GM12878 (cell line): ENCODE measurements around the gene ZNF780A. TPM values are rescaled to one million over a fixed set of nuclear protein-coding genes. Genes with fewer than 3 reads are reported as not detected.
"Not testable (repeated sequence)": the region's sequence is repeated elsewhere in the genome, so short reads cannot be mapped to it uniquely, and the experiment has no call there.

Source experiments
- ATAC-seq: fragments of 200-7000 bp; cut with Tn5 transposase; 3 replicates; pipeline ENCODE4 v1.9.1; 2020; ENCODE audit warnings: mild to moderate bottlenecking, moderate library complexity
- BruUV-seq: library from RNA; stranded (reverse); fragments of 400-500 nt; replicated peaks from 2 replicates; lab custom pipeline; 2021; lab: Mats Ljungman, UMichigan
- CTCF ChIA-PET: fragments of 300-600 bp; sonication (Branson Sonifier 250); formaldehyde crosslinking; extraction: SDS; loops from one replicate; lab custom pipeline; 2021; ENCODE audit warnings: inconsistent platforms; lab: Yijun Ruan, JAX
- POLR2A ChIA-PET: fragments of 350-600 bp; formaldehyde crosslinking; extraction: SDS; loops from one replicate; lab custom pipeline; 2021; ENCODE audit warnings: inconsistent platforms; lab: Charles Lee
- RAD21 ChIA-PET: fragments of 300-600 bp; sonication (Branson Sonifier 250); formaldehyde crosslinking; loops from one replicate; lab custom pipeline; 2023; ENCODE audit warnings: antibody characterized with exemption; ENCODE audit not compliant: unreplicated experiment; lab: Charles Lee
- SMC1A ChIA-PET: fragments of 300-600 bp; sonication (Branson Sonifier 250); formaldehyde crosslinking; loops from one replicate; lab custom pipeline; 2023; ENCODE audit not compliant: unreplicated experiment, uncharacterized antibody; lab: Charles Lee
- DNase-seq: peaks from one replicate; pipeline ENCODE4 v3.0.0-alpha.2; 2011; ENCODE audit warnings: low read depth, low spot score
- FAIRE-seq: peaks from 3 replicates; lab custom pipeline; 2011; peaks lifted over from hg19 to GRCh38; lab: Jason Lieb, UNC
- H2AFZ ChIP-seq: 2 replicates; pipeline ENCODE4 v1.6.0; 2011; ENCODE audit warnings: low read depth, low read length, control low read depth; ENCODE audit not compliant: control insufficient read depth
- H3K27ac ChIP-seq: 2 replicates; pipeline ENCODE4 v1.5.1; 2011; ENCODE audit warnings: control low read depth; ENCODE audit not compliant: control insufficient read depth, insufficient read depth
- H3K27me3 ChIP-seq, 2 experiments: replicated peaks in 1 of 2; 2 replicates each; pipeline versions ENCODE4 v1.6.0 to v1.6.1; 2011; ENCODE audit warnings: low read length in 1 of 2; ENCODE audit not compliant: control insufficient read depth in 2 of 2, insufficient read depth in 2 of 2
- H3K36me3 ChIP-seq, 2 experiments: 2 replicates each; pipeline ENCODE4 v1.5.1; 2011; ENCODE audit warnings: low read length in 1 of 2; ENCODE audit not compliant: control insufficient read depth in 2 of 2, insufficient read depth in 2 of 2
- H3K4me1 ChIP-seq: 2 replicates; pipeline ENCODE4 v1.6.1; 2011; ENCODE audit warnings: mild to moderate bottlenecking, low read length, moderate library complexity, mixed read lengths; ENCODE audit not compliant: control insufficient read depth, insufficient read depth
- H3K4me2 ChIP-seq: 2 replicates; pipeline ENCODE4 v1.6.0; 2011; ENCODE audit warnings: control low read depth; ENCODE audit not compliant: control insufficient read depth, insufficient read depth
- H3K4me3 ChIP-seq: fragments of 200-600 bp; sonication (generic); 2 replicates; pipeline ENCODE4 v1.5.1; 2016
- H3K79me2 ChIP-seq: 2 replicates; pipeline ENCODE4 v1.6.0; 2011; ENCODE audit warnings: low read length; ENCODE audit not compliant: control insufficient read depth, insufficient read depth
- H3K9ac ChIP-seq: 2 replicates; pipeline ENCODE4 v1.8.0; 2011; ENCODE audit warnings: low read length, control low read depth, mixed read lengths; ENCODE audit not compliant: control insufficient read depth, insufficient read depth
- H3K9me3 ChIP-seq: replicated peaks from 3 replicates; pipeline ENCODE4 v1.5.1; 2011; ENCODE audit warnings: mild to moderate bottlenecking, low read length; ENCODE audit not compliant: control insufficient read depth, insufficient read depth
- H4K20me1 ChIP-seq: 2 replicates; pipeline ENCODE4 v1.6.0; 2011; ENCODE audit not compliant: control insufficient read depth, insufficient read depth
- CREM ChIP-seq: IDR thresholded peaks from 2 replicates; pipeline ENCODE4 v1.6.1; 2014; ENCODE audit warnings: antibody characterized with exemption, low read depth
- EED ChIP-seq: sonication (generic); IDR thresholded peaks from 2 replicates; pipeline ENCODE4 v1.6.1; 2016; ENCODE audit warnings: antibody characterized with exemption, low read depth
- ESRRA ChIP-seq: IDR thresholded peaks from 2 replicates; pipeline ENCODE4 v1.6.1; 2012; ENCODE audit warnings: mild to moderate bottlenecking, low read length, improper control_type of control experiment
- HDGF ChIP-seq: fragments of 450-650 bp; IDR thresholded peaks from 2 replicates; pipeline ENCODE4 v1.6.1; 2016; ENCODE audit warnings: antibody characterized with exemption
- IRF5 ChIP-seq: fragments of 450-650 bp; IDR thresholded peaks from 2 replicates; pipeline ENCODE4 v1.6.1; 2017; ENCODE audit warnings: borderline replicate concordance
- PBX3 ChIP-seq: IDR thresholded peaks from 2 replicates; pipeline ENCODE4 v1.6.1; 2011; ENCODE audit warnings: mild to moderate bottlenecking, low read depth, low read length, moderate library complexity; ENCODE audit not compliant: insufficient replicate concordance
- RAD21 ChIP-seq: IDR thresholded peaks from 2 replicates; pipeline ENCODE4 v1.6.1; 2011; ENCODE audit warnings: mild to moderate bottlenecking, low read depth, low read length, moderate library complexity; ENCODE audit not compliant: insufficient read depth
- ZNF384 ChIP-seq: IDR thresholded peaks from 2 replicates; pipeline ENCODE4 v1.6.1; 2012; ENCODE audit warnings: low read depth, mild to moderate bottlenecking, low read length, improper control_type of control experiment, borderline replicate concordance
- WGBS: methylation state at CpG from one replicate; pipeline ENCODE4 v1.1.6; 2016; ENCODE audit warnings: low lambda C conversion rate; ENCODE audit not compliant: insufficient replicate concordance, insufficient coverage; ENCODE audit errors: missing lambda C conversion rate; 5-methylcytosine and 5-hydroxymethylcytosine counted together
- in situ Hi-C: fragments of 300-500 bp; cut with MboI; formaldehyde crosslinking; loops from 9 replicates; pipeline ENCODE4 v1.14.3; 2018; ENCODE audit warnings: mixed read lengths
- intact Hi-C: fragments of 100-400 bp; cut with micrococcal nuclease; formaldehyde crosslinking; loops from one replicate; pipeline ENCODE4 v1.14.2; 2022; ENCODE audit not compliant: unreplicated experiment
- polyA plus RNA-seq, 11 experiments: library from polyadenylated mRNA; depleted of rRNA in 4 of 11; unstranded in 6 of 11; stranded (reverse) in 5 of 11; fragments of >200 nt; fragmentation: Nextera tagmentation in 4 of 11; fragmentation: Illumina TruSeq in 1 of 11; extraction: Ambion mirVana in 4 of 11; extraction: Trizol in 1 of 11; gene quantifications; 1 replicate in 1 of 11; 2 replicates in 10 of 11; pipeline versions ENCODE4 v1.2.1 to v1.2.3, GENCODE V29; 2011 to 2016; ENCODE audit warnings: inconsistent platforms in 2 of 11, missing spikeins in 2 of 11, low read depth in 1 of 11
- total RNA-seq, 4 experiments: library from RNA; depleted of rRNA in 3 of 4; stranded (reverse); fragments of >200 nt in 3 of 4; fragmentation: Illumina TruSeq in 1 of 4; extraction: Trizol in 1 of 4; gene quantifications; 2 replicates each; pipeline versions ENCODE4 v1.2.1 to v1.2.3, GENCODE V29; 2013 to 2021

Gene ZNF780A
- total and polyA plus RNA-seq, 10 of the 15 experiments (the other 5 are each of a cell fraction or from before 2014, with no cell fraction given) = 10.9 to 27.6 (median 17.6) TPM

GRCh38 chr19:40038047-40038446 is 52.7 kb downstream of the ZNF780A start:
- H3K27ac ChIP-seq, FAIRE-seq, H3K79me2 ChIP-seq, H3K27me3 ChIP-seq, H3K4me2 ChIP-seq, RAD21 ChIA-PET, CTCF ChIA-PET, H3K9ac ChIP-seq, POLR2A ChIA-PET, ATAC-seq, H2AFZ ChIP-seq, H3K4me3 ChIP-seq, H4K20me1 ChIP-seq, in situ Hi-C loops, SMC1A ChIA-PET, DNase-seq, intact Hi-C loops, BruUV-seq, H3K36me3 ChIP-seq, H3K4me1 ChIP-seq: not testable (repeated sequence)
- WGBS = 100% methylated on average over 3 of the region's 3 CpGs
- peaks cover 29% of the 10 kb centered on the region for H3K9me3 ChIP-seq

- Histone ChIP-seq H3K27ac (no peak overlapping the region), H2AFZ (no peak overlapping the region), H3K9ac (no peak overlapping the region), H3K4me2 (no peak overlapping the region), H3K36me3 (no peaks in the 10 kb centered on the region), H3K4me1 (no peaks in the 10 kb centered on the region), H3K79me2 (no peaks in the 10 kb centered on the region), H4K20me1 (no peaks in the 10 kb centered on the region), H3K9me3 (peaks cover 32% of the 10 kb centered on the region), H3K4me3 (no peak overlapping the region), H3K27me3 (no peaks in the 10 kb centered on the region)
- RAD21 ChIA-PET = no interaction called here
- in situ Hi-C loops = no loop called here
- ATAC-seq (no peak), FAIRE-seq (no peak), DNase-seq (no peak)
- SMC1A ChIA-PET = no interaction called here
- intact Hi-C loops = no loop called here
- no TSS peak for BruUV-seq
- 97% methylated on average over 4 of the region's 4 CpGs for WGBS
- TF ChIP-seq IRF5 = no peak
- no peak for TF ChIP-seq CREM
- TF ChIP-seq ZNF384 = no peak
- TF ChIP-seq PBX3 = no peak
- TF ChIP-seq EED = no peak
- TF ChIP-seq HDGF = no peak
- no peak for TF ChIP-seq ESRRA
- TF ChIP-seq RAD21 = no peak
- POLR2A ChIA-PET = no interaction called here
- CTCF ChIA-PET = no interaction called here
Measured at GRCh38 chr19:40035996-40036395, 54.7 kb downstream of the ZNF780A start.
